GM21723 (cell line): ENCODE results near the gene MINAR2.

ENCODE experiments used
- ATAC-seq: cut with Tn5 transposase; IDR thresholded peaks from one replicate; pipeline ENCODE4 v1.9.1; 2021; ENCODE audit warnings: mild to moderate bottlenecking, moderate library complexity; ENCODE audit not compliant: unreplicated experiment

The MINAR2 gene

DNA sequence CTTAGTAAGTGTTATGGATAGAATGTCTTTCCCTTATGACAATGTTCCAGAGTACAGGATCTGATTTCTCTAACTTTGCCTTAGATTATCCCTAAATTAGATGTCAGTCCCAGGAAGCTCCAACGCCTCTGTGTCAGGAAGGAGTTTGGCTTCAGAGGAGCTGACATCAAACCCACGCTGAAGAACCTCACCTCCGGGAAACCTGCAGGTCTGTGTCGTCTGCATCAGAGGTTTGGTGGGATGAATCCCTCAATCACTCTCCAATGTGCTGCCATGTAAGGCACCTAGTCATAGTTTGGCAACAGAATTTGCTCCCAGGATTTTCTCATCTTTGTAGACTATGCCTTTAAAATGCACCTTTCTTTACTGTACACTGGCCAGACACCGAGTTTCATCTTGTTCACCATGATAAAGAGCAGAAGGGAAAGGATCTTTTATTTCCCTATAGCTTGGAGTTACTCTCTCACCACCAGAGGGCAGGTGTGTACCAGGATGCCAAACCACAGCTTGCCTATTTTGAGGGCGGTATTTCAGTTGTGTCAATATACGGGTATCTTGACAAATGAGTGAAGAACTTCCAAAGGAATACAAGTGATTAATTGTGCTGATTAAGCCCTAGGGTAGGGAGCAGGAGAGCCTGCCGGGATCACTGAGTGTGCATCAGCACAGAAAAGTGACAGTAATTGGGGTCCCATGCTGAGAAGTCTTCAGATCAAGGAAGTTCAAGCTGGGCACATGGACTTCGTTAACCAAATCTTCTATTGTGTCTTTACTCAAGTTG lies 23.4 kb downstream of the MINAR2 start:
- ATAC-seq: peak; percentile 55

DNA sequence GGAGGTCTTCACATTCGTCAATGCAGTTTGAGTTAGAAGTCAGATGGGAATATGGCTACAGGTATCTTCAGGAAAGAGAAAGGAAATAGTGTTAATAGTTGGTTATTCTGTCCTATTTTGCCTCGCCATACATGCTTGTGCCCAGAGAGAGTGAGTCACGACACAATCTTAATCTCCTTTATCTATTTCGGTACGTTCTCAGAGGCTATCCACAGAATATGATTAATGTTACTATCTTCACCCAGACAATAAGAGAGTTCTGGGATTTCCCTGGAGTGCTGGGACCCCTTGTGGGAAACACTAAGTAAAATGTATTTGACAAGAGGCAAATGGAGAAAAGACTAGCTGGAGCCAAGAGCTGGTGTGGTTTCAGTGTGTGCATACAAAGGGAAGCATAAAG lies 25.5 kb downstream of the MINAR2 start:
- ATAC-seq: no peak

GRCh38 chr5:129781594-129781993 lies 33.7 kb downstream of the MINAR2 start:
- no peak for ATAC-seq

DNA sequence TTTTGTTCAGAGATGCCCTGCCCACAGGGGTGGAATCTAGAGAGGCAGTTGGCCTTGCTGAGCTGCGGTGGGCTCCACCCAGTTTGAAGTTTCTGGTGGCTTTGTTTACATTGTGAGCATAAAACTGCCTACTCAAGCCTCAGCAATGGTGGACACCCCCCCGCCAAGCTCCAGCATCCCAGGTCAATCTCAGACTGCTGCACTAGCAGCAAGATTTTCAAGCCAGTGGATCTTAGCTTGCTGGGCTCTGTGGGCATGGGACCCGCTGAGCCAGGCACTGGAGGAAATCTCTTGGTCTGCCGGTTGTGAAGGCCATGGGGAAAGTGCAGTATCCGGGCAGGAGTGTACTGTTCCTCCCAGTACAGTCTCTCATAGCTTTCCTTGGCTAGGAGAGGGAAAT lies 55.5 kb downstream of the MINAR2 start:
- ATAC-seq: no peak

GRCh38 chr5:129804705-129805104 lies 56.8 kb downstream of the MINAR2 start:
- no peak for ATAC-seq

GRCh38 chr5:129807162-129807814 lies 59.4 kb downstream of the MINAR2 start:
- no peak for ATAC-seq
